DOHH2 (cell line): ENCODE measurements around the gene LTC4S.

Source experiments
- H3F3A ChIP-seq: fragments of 200-600 bp; sonication (generic), shearing (Covaris generic); 2 replicates; pipeline ENCODE4 v1.6.0; 2016; ENCODE audit warnings: antibody characterized with exemption, mild to moderate bottlenecking; ENCODE audit not compliant: control insufficient read depth, insufficient read depth
- H3K27ac ChIP-seq: fragments of 200-600 bp; sonication (generic); 2 replicates; pipeline ENCODE4 v1.5.1; 2014; ENCODE audit warnings: low read depth, mild to moderate bottlenecking, low read length, moderate library complexity
- H3K27me3 ChIP-seq: fragments of 200-600 bp; sonication (generic); 2 replicates; pipeline ENCODE4 v1.6.1; 2014; ENCODE audit warnings: mild to moderate bottlenecking, low read length, mixed read lengths; ENCODE audit not compliant: control insufficient read depth
- H3K36me3 ChIP-seq: fragments of 200-600 bp; sonication (generic); 2 replicates; pipeline ENCODE4 v1.6.1; 2014; ENCODE audit warnings: mild to moderate bottlenecking, low read length, moderate library complexity, mixed read lengths; ENCODE audit not compliant: control insufficient read depth
- H3K4me1 ChIP-seq: fragments of 200-600 bp; sonication (generic); 2 replicates; pipeline ENCODE4 v1.6.1; 2014; ENCODE audit warnings: mild to moderate bottlenecking, low read length, mixed read lengths; ENCODE audit not compliant: control insufficient read depth
- H3K4me2 ChIP-seq: fragments of 200-600 bp; sonication (generic); 2 replicates; pipeline ENCODE4 v1.6.0; 2014; ENCODE audit warnings: mild to moderate bottlenecking, low read length, moderate library complexity
- H3K4me3 ChIP-seq: fragments of 200-600 bp; sonication (generic); 2 replicates; pipeline ENCODE4 v1.5.1; 2014; ENCODE audit warnings: mild to moderate bottlenecking, low read length, mixed read lengths
- H3K79me2 ChIP-seq: fragments of 200-600 bp; sonication (generic); 2 replicates; pipeline ENCODE4 v1.6.1; 2014; ENCODE audit warnings: mild to moderate bottlenecking, low read length, mixed read lengths; ENCODE audit not compliant: control insufficient read depth
- H3K9me2 ChIP-seq: fragments of 200-600 bp; sonication (generic); replicated peaks from 2 replicates; pipeline ENCODE4 v1.6.1; 2014; ENCODE audit warnings: mild to moderate bottlenecking, low read length, mixed read lengths; ENCODE audit not compliant: control insufficient read depth
- H3K9me3 ChIP-seq: fragments of 200-600 bp; sonication (generic); 2 replicates; pipeline ENCODE4 v1.6.1; 2014; ENCODE audit warnings: antibody characterized with exemption, low read length, mixed read lengths; ENCODE audit not compliant: control insufficient read depth, insufficient read depth
- H4K20me1 ChIP-seq: fragments of 200-600 bp; sonication (generic); 2 replicates; pipeline ENCODE4 v1.6.0; 2014; ENCODE audit warnings: low read depth, mild to moderate bottlenecking, antibody characterized with exemption, low read length, moderate library complexity; ENCODE audit not compliant: control insufficient read depth, insufficient read depth
- CTCF ChIP-seq: fragments of 200-600 bp; sonication (generic); IDR thresholded peaks from one replicate; pipeline ENCODE4 v1.5.1; 2014; ENCODE audit warnings: antibody characterized with exemption, mild to moderate bottlenecking, low read depth, low read length; ENCODE audit not compliant: poor library complexity, severe bottlenecking
- EZH2phosphoT487 ChIP-seq: fragments of 200-600 bp; sonication (generic); IDR thresholded peaks from 2 replicates; pipeline ENCODE4 v1.6.1; 2017; ENCODE audit warnings: borderline replicate concordance, mild to moderate bottlenecking, antibody characterized with exemption, low read length, moderate library complexity, mixed read lengths

LTC4S gene

GRCh38 chr5:179836225-179837019 lies 42.6 kb downstream of the LTC4S start:
- TF ChIP-seq CTCF, result no peak
- TF ChIP-seq EZH2phosphoT487, result no peak
- Histone ChIP-seq H3K79me2 (no peaks in the 10 kb centered on the region), H3F3A (no peaks in the 10 kb centered on the region), H3K27ac (no peak overlapping the region), H3K9me2 (no peaks in the 10 kb centered on the region), H3K4me2 (no peak overlapping the region), H3K27me3 (no peaks in the 10 kb centered on the region), H3K4me3 (no peak overlapping the region), H4K20me1 (no peaks in the 10 kb centered on the region), H3K36me3 (peaks cover 52% of the 10 kb centered on the region), H3K4me1 (no peaks in the 10 kb centered on the region), H3K9me3 (no peaks in the 10 kb centered on the region)

DNA sequence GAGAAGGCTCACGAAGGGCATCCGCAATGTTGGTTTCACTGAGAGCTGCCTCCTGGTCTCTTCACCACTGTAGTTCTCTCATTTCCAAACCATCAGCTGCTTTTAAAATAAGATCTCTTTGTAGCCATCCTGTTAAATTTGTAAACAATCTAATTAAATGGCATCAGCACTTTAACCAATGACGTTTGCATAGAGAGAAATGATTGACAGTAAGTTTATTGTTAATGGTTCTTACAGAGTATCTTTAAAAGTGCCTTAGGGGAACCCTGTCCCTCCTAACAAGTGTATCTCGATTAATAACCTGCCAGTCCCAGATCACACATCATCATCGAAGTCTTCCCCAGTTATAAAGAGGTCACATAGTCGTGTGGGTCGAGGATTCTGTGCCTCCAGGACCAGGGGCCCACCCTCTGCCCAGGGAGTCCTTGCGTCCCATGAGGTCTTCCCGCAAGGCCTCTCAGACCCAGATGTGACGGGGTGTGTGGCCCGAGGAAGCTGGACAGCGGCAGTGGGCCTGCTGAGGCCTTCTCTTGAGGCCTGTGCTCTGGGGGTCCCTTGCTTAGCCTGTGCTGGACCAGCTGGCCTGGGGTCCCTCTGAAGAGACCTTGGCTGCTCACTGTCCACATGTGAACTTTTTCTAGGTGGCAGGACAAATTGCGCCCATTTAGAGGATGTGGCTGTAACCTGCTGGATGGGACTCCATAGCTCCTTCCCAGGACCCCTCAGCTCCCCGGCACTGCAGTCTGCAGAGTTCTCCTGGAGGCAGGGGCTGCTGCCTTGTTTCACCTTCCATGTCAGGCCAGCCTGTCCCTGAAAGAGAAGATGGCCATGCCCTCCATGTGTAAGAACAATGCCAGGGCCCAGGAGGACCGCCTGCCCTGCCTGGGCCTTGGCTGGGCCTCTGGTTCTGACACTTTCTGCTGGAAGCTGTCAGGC lies 43.6 kb downstream of the LTC4S start:
- no peak for TF ChIP-seq EZH2phosphoT487
- TF ChIP-seq CTCF, result no peak
- no peaks in the 10 kb centered on the region for H3K9me3 ChIP-seq
- H3K9me2 ChIP-seq, result no peaks in the 10 kb centered on the region
- H3K36me3 ChIP-seq, result peaks cover 51% of the 10 kb centered on the region
- no peaks in the 10 kb centered on the region for H3K4me1 ChIP-seq
- H3K4me2 ChIP-seq, result no peak overlapping the region
- H3K27me3 ChIP-seq, result no peaks in the 10 kb centered on the region
- H3K4me3 ChIP-seq, result no peak overlapping the region
- H4K20me1 ChIP-seq, result no peaks in the 10 kb centered on the region
- no peak overlapping the region for H3K27ac ChIP-seq
- H3F3A ChIP-seq, result no peaks in the 10 kb centered on the region
- no peaks in the 10 kb centered on the region for H3K79me2 ChIP-seq

DNA sequence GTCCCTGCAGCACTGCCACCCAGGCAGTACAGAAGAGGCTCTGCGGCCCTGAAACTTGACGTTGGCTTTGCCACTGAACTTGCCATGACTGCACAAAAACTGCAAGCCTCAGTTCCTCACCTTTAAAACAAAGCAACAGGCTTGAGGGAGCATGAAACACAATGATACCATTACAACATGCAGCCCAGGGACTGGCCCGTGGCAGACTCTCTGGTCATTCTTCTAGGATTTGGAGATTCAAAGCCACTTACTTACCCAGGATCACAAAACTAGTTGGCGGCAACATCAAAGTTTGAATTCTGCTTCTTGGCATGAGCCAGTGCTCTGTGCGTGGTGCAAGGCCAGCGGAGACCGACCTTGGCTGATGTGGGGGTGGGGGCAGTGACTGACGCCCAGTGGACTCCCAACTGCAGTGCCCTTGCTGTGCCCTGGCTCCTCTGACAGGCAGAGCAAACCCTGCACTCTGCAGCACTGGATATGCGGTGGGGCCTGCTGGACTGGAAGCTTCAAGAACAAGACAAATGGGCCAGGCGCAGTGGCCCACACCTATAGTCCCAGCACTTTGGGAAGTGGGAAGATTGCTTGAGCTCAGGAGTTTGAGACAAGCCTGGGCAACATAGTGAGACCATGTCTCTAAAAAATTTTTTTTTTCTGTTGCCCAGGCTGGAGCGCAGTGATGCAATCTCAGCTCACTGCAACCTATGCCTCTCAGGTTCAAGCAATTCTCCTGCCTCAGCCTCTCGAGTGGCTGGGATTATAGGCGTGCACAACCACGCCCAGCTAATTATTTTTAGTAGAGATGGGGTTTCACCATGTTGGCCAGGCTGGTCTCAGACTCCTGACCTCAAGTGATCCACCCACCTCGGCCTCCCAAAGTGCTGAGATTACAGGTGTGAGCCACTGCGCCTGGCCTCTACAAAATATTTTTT lies 45.8 kb downstream of the LTC4S start:
- no peak for TF ChIP-seq EZH2phosphoT487
- TF ChIP-seq CTCF, result no peak
- Histone ChIP-seq H3K79me2 (no peaks in the 10 kb centered on the region), H3K4me3 (no peak overlapping the region), H3K36me3 (peaks cover 35% of the 10 kb centered on the region), H3K9me3 (no peaks in the 10 kb centered on the region), H3K27ac (no peak overlapping the region), H3K9me2 (no peaks in the 10 kb centered on the region), H3F3A (no peaks in the 10 kb centered on the region), H3K27me3 (no peaks in the 10 kb centered on the region), H3K4me2 (no peak overlapping the region), H4K20me1 (no peaks in the 10 kb centered on the region), H3K4me1 (no peaks in the 10 kb centered on the region)
